H54 (cell line): ENCODE measurements around the gene TFAP2A.

Source experiments
- DNase-seq: peaks from one replicate; pipeline ENCODE4 v3.0.0; 2011; ENCODE audit warnings: low spot score, mixed read lengths; ENCODE audit not compliant: insufficient read length
- FAIRE-seq: peaks from 3 replicates; lab custom pipeline; 2011; peaks lifted over from hg19 to GRCh38; lab: Jason Lieb, UNC
- POLR2A ChIP-seq: IDR thresholded peaks from 2 replicates; pipeline ENCODE4 v1.6.1; 2011; ENCODE audit warnings: low read depth, mild to moderate bottlenecking, low read length

Gene TFAP2A

GRCh38 chr6:10384091-10384609 lies 30.7 kb downstream of the TFAP2A start:
- no peak for DNase-seq
- no peak for FAIRE-seq
- TF ChIP-seq POLR2A, result no peak

- 0 out of 2 replicates have a peak, but pooled peaks have one; percentile 31 for TF ChIP-seq POLR2A
These were observed 31.4 kb downstream of the TFAP2A start for GRCh38 chr6:10383331-10384090.

GRCh38 chr6:10382728-10383330 lies 32.0 kb downstream of the TFAP2A start:
- FAIRE-seq, result no peak
- no peak for TF ChIP-seq POLR2A
- DNase-seq, result no peak

More at GRCh38 chr6:10383331-10384090, 31.4 kb downstream of the TFAP2A start:
- FAIRE-seq (peak; percentile 86), DNase-seq (peak; percentile 83)

- TF ChIP-seq POLR2A, result no peak
- FAIRE-seq (no peak), DNase-seq (no peak)
These were observed 32.6 kb downstream of the TFAP2A start for GRCh38 chr6:10382322-10382721.

- TF ChIP-seq POLR2A, result no peak
- FAIRE-seq (no peak), DNase-seq (no peak)
These were observed 33.1 kb downstream of the TFAP2A start for GRCh38 chr6:10381830-10382208.

- TF ChIP-seq POLR2A, result no peak
- DNase-seq (no peak), FAIRE-seq (no peak)
These were observed 33.6 kb downstream of the TFAP2A start for GRCh38 chr6:10381133-10381829.

GRCh38 chr6:10375391-10375969 lies 39.4 kb downstream of the TFAP2A start:
- FAIRE-seq (no peak), DNase-seq (no peak)
- no peak for TF ChIP-seq POLR2A

- DNase-seq (no peak), FAIRE-seq (no peak)
- no peak for TF ChIP-seq POLR2A
These were observed 41.1 kb downstream of the TFAP2A start for GRCh38 chr6:10373642-10374359.

- DNase-seq, result peak; percentile 40
- FAIRE-seq, result peak; percentile 69
- no peak for TF ChIP-seq POLR2A
These were observed 45.0 kb downstream of the TFAP2A start for GRCh38 chr6:10369896-10370295.

GRCh38 chr6:10368861-10369260 lies 46.0 kb downstream of the TFAP2A start:
- no peak for FAIRE-seq

GRCh38 chr6:10363911-10364310 lies 51.0 kb downstream of the TFAP2A start:
- FAIRE-seq (no peak), DNase-seq (no peak)
- TF ChIP-seq POLR2A, result no peak

More at GRCh38 chr6:10368861-10369260, 46.0 kb downstream of the TFAP2A start:
- TF ChIP-seq POLR2A, result no peak
- no peak for DNase-seq

GRCh38 chr6:10362300-10362699 lies 52.6 kb downstream of the TFAP2A start:
- TF ChIP-seq POLR2A, result no peak
- DNase-seq, result no peak
- FAIRE-seq, result no peak

GRCh38 chr6:10361428-10361827 lies 53.4 kb downstream of the TFAP2A start:
- FAIRE-seq (no peak), DNase-seq (no peak)
- no peak for TF ChIP-seq POLR2A
